Small intestine (tissue), 7 donors: Measurements from ENCODE around the gene RP9. TPM values are rescaled to one million over a fixed set of nuclear protein-coding genes. Genes with fewer than 3 reads are reported as not detected.

Experiments used
- DNase-seq, 2 donors: peaks; one replicate each; pipeline versions ENCODE4 v3.0.0 to v3.0.0-alpha.2; 2013
- FAIRE-seq: peaks from 2 replicates; lab custom pipeline; 2012; peaks lifted over from hg19 to GRCh38; lab: Jason Lieb, UNC
- H3K27ac ChIP-seq, 3 donors: one replicate each; pipeline ENCODE4 v1.5.1; 2013; ENCODE audit warnings: low read length in 2 of 3, mild to moderate bottlenecking in 2 of 3, control low read depth in 1 of 3, inconsistent platforms in 1 of 3, low read depth in 1 of 3, moderate library complexity in 1 of 3
- H3K27me3 ChIP-seq, 3 donors: one replicate each; pipeline ENCODE4 v1.6.1; 2013; ENCODE audit warnings: low read length in 3 of 3, inconsistent platforms in 1 of 3; ENCODE audit not compliant: control insufficient read depth in 3 of 3, insufficient read depth in 3 of 3
- H3K36me3 ChIP-seq, 3 donors: one replicate each; pipeline ENCODE4 v1.6.1; 2013; ENCODE audit warnings: low read length in 3 of 3, inconsistent platforms in 1 of 3, low read depth in 1 of 3, mild to moderate bottlenecking in 1 of 3, moderate library complexity in 1 of 3; ENCODE audit not compliant: control insufficient read depth in 3 of 3, insufficient read depth in 2 of 3
- H3K4me1 ChIP-seq, 3 donors: one replicate each; pipeline ENCODE4 v1.6.1; 2013; ENCODE audit warnings: low read length in 2 of 3, inconsistent platforms in 1 of 3, low read depth in 1 of 3, mild to moderate bottlenecking in 1 of 3, moderate library complexity in 1 of 3; ENCODE audit not compliant: control insufficient read depth in 3 of 3, insufficient read depth in 2 of 3
- H3K4me3 ChIP-seq, 3 donors: one replicate each; pipeline ENCODE4 v1.5.1; 2013; ENCODE audit warnings: low read length in 3 of 3, control low read depth in 1 of 3, inconsistent platforms in 1 of 3, low read depth in 1 of 3, mild to moderate bottlenecking in 1 of 3, moderate library complexity in 1 of 3
- H3K9me3 ChIP-seq, 2 donors: one replicate each; pipeline ENCODE4 v1.6.1; 2013; ENCODE audit warnings: low read depth in 1 of 2, low read length in 1 of 2; ENCODE audit not compliant: control insufficient read depth in 2 of 2, insufficient read depth in 1 of 2
- WGBS, 3 donors: extraction: QIAGEN DNeasy Blood & Tissue Kit; methylation state at CpG; one replicate each; pipeline ENCODE4 v1.1.7; 2013; 5-methylcytosine and 5-hydroxymethylcytosine counted together
- polyA plus RNA-seq, 4 donors: library from polyadenylated mRNA; stranded (reverse) in 3 of 4; unstranded in 1 of 4; fragments of 200-250 nt in 3 of 4; fragments of 120-200 nt in 1 of 4; gene quantifications; one replicate each; pipeline versions ENCODE4 v1.2.1 to v1.2.3, GENCODE V29; 2013
- donor health status: healthy with polysubstance abuse.
- donor health status: control.
- donor health status: control.
- donor health status: Bipolar disorder and iron deficiency.
- donor health status: healthy.

RP9 gene
- polyA plus RNA-seq, 4 donors: 9.6 to 37.0 (median 26.4) TPM

DNA sequence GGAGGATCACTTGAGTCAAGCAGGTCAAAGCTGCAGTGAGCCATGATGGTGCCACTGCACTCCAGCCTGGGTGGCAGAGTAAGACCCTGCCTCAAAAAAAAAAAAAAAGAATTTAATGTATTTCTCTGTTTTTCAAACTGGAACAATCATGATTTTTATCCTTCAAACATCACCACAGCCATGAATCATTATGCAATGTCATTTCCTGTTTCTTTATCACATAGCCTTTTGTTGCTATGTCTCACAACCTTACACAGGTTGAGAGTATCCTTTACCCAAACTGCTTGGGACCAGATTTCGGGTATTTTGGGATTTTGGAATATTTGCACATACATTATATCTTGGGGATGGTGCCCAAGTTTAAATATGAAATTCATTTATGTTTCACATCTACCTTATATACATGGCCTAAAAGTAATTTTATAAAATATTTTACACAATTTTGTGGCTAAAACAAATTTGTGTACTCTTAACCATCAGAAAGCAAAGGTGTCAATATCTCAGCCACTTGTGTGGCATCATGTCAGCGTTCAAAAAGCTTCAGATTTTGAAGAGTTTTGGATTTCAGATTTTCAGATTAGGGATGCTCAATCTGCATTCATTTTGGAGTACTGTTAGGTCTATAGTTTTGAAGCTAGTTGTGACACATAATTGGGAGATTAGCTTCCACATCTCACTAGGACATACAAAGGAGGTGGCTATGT, 54.8 kb downstream of the RP9 start:
- DNase-seq (no peak), FAIRE-seq (no peak)
- H3K36me3 ChIP-seq: peaks cover 0 to 7% (median 0%) of the 10 kb centered on the region in 3 donors
- no peaks in the 10 kb centered on the region for H3K27me3 ChIP-seq
- WGBS, 3 donors: 73 to 90% (median 76%) methylated on average over 2 of the region's 2 CpGs
- H3K4me3 ChIP-seq: no peak overlapping the region
- H3K4me1 ChIP-seq: peaks cover 4 to 9% (median 9%) of the 10 kb centered on the region in 3 donors
- peak overlapping the region in 1 of 3 donors; percentile 24 for H3K27ac ChIP-seq
- no peaks in the 10 kb centered on the region for H3K9me3 ChIP-seq

DNA sequence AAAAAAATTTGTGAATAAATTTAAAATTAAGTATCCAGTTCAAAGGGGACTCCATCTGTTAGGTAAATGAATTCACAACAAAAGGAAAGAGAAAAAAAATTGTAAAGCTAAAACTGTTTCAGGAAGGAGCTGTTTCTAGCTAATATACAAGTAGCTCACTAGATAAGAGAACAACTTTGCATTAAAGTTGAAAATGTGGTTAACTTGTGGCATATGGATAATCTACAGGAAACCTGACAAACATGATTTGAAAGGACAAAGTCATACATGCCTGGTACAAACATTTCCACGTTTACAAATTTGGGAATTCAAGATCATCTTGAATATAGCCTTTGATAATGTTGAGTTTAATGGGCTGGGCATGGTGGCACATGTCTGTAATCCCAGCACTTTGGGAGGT, 55.5 kb downstream of the RP9 start:
- no peaks in the 10 kb centered on the region for H3K9me3 ChIP-seq
- peaks cover 4 to 9% (median 9%) of the 10 kb centered on the region in 3 donors for H3K4me1 ChIP-seq
- DNase-seq (no peak), FAIRE-seq (no peak)
- H3K27me3 ChIP-seq: no peaks in the 10 kb centered on the region
- H3K4me3 ChIP-seq: no peak overlapping the region
- H3K27ac ChIP-seq: peak overlapping the region in 2 of 3 donors; percentile 4 to 24
- WGBS, 3 donors: 20 to 38% (median 33%) methylated on average over 1 of the region's 1 CpG
- H3K36me3 ChIP-seq: peaks cover 0 to 7% (median 0%) of the 10 kb centered on the region in 3 donors

- Histone ChIP-seq H3K9me3 (no peaks in the 10 kb centered on the region), H3K27ac (peak overlapping the region; percentile 49 to 64 (median 55)), H3K27me3 (no peaks in the 10 kb centered on the region), H3K4me3 (no peak overlapping the region), H3K4me1 (peaks cover 4 to 9% (median 6%) of the 10 kb centered on the region in 3 donors), H3K36me3 (peaks cover 0 to 3% (median 0%) of the 10 kb centered on the region in 3 donors)
- peak; percentile 82 for FAIRE-seq
- DNase-seq: peak; percentile 76 to 84
- WGBS, 3 donors: 1 to 3% (median 3%) methylated on average over 1 of the region's 1 CpG
These were observed 58.5 kb downstream of the RP9 start for GRCh38 chr7:33050535-33051318.

DNA sequence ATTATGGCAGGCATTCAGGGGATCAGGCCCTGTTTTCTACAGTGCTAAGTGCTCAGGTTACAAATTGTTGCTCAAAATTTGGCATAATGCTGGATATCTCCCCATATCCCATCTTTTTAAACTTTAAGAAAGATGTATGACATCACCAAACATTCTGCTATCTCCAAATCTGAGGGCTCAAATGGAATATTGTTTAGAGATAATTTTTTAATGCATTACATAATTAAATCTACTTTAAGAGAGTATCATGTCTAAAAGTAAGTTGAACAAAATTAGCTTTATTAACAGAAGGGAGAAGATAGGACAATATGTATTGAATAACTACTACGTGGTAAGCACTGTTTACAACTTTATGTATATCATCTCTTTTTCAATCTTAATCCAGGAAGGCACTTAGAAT, 60.5 kb downstream of the RP9 start:
- DNase-seq (no peak), FAIRE-seq (no peak)
- H3K4me3 ChIP-seq: no peak overlapping the region
- H3K4me1 ChIP-seq: peaks cover 2 to 8% (median 3%) of the 10 kb centered on the region in 3 donors
- H3K9me3 ChIP-seq: no peaks in the 10 kb centered on the region
- 93 to 94% (median 93%) methylated on average over 1 of the region's 1 CpG for WGBS, 3 donors
- H3K27me3 ChIP-seq: no peaks in the 10 kb centered on the region
- peaks cover 0 to 3% (median 0%) of the 10 kb centered on the region in 3 donors for H3K36me3 ChIP-seq
- H3K27ac ChIP-seq: no peak overlapping the region

GRCh38 chr7:33048257-33048656, 60.9 kb downstream of the RP9 start:
- Histone ChIP-seq H3K36me3 (peaks cover 0 to 3% (median 0%) of the 10 kb centered on the region in 3 donors), H3K27ac (no peak overlapping the region), H3K4me1 (peaks cover 2 to 12% (median 3%) of the 10 kb centered on the region in 3 donors), H3K27me3 (no peaks in the 10 kb centered on the region), H3K9me3 (no peaks in the 10 kb centered on the region), H3K4me3 (no peak overlapping the region)
- no peak for FAIRE-seq
- WGBS, 3 donors: 91 to 97% (median 93%) methylated on average over 3 of the region's 3 CpGs
- DNase-seq: no peak

GRCh38 chr7:33044986-33045385, 64.2 kb downstream of the RP9 start:
- peak in 1 of 2 donors; percentile 35 for DNase-seq
- Histone ChIP-seq H3K4me3 (no peak overlapping the region), H3K27ac (peak overlapping the region in 1 of 3 donors; percentile 93), H3K36me3 (peaks cover 0 to 3% (median 0%) of the 10 kb centered on the region in 3 donors), H3K9me3 (no peaks in the 10 kb centered on the region), H3K4me1 (peaks cover 0 to 16% (median 5%) of the 10 kb centered on the region in 3 donors), H3K27me3 (no peaks in the 10 kb centered on the region)
- no peak for FAIRE-seq
- WGBS, 3 donors: 12 to 22% (median 21%) methylated on average over 2 of the region's 2 CpGs

Other genes with a start within 250 kb of the RP9 start
- 10 to 100 TPM; 10.8 to 45.0 (median 14.4) TPM for gene KBTBD2, start 217.6 kb downstream of the RP9 start, polyA plus RNA-seq
- gene FKBP9, start 152.0 kb downstream of the RP9 start, polyA plus RNA-seq: 10 to 100 TPM in 2 of 4 donors, 1 to 10 TPM in 2; 8.1 to 69.6 (median 20.5) TPM
- gene NT5C3A, start 46.6 kb downstream of the RP9 start, polyA plus RNA-seq: 100 to 1,000 TPM in 1 of 4 donors, 10 to 100 TPM in 3; 40.1 to 108 (median 88.7) TPM
- 1 to 10 TPM; 2.0 to 8.8 (median 3.0) TPM for gene BBS9, start 20.2 kb upstream of the RP9 start, polyA plus RNA-seq